ENCODE data around the gene ARF4.

ARF4 gene

GRCh38 chr3:57556459-57557084 is 40.6 kb downstream of the ARF4 start:
- H3K27ac ChIP-seq = peak overlapping the region; percentile 87
- TF ChIP-seq ZFX (IDR thresholded peaks at IDR 0.05) = peak; percentile 96
- no peak for TF ChIP-seq CTCF (conservative IDR thresholded peaks at IDR 0.05)

- peak; percentile 98; the same call in 1 of the 2 replicates for TF ChIP-seq ZFX (IDR thresholded peaks at IDR 0.05)
- no peak for TF ChIP-seq CTCF (conservative IDR thresholded peaks at IDR 0.05)
- H3K27ac ChIP-seq = peak within 1 kb of the TSS; percentile 87
Measured at GRCh38 chr3:57555738-57556458, 41.2 kb downstream of the ARF4 start, which contains the start of gene PDE12. Gene PDE12 (plus strand): TSS chr3:57556274. CDS start chr3:57556380, 106 bp downstream.

GRCh38 chr3:57555306-57555705 is 41.8 kb downstream of the ARF4 start:
- peak overlapping the region; percentile 87 for H3K27ac ChIP-seq
- no peak for TF ChIP-seq ZFX (IDR thresholded peaks at IDR 0.05)

- no peak overlapping the region for H3K27ac ChIP-seq
- TF ChIP-seq CTCF (conservative IDR thresholded peaks at IDR 0.05) = no peak
- no peak for TF ChIP-seq ZFX (IDR thresholded peaks at IDR 0.05)
Measured at GRCh38 chr3:57546616-57547015, 50.5 kb downstream of the ARF4 start.

GRCh38 chr3:57545636-57546268 is 51.4 kb downstream of the ARF4 start:
- H3K27ac ChIP-seq = no peak overlapping the region
- TF ChIP-seq CTCF (conservative IDR thresholded peaks at IDR 0.05) (no peak), ZFX (IDR thresholded peaks at IDR 0.05) (no peak)

- peak within 1 kb of the TSS; percentile 3; the same call in 1 of the 2 replicates for H3K27ac ChIP-seq
Measured at GRCh38 chr3:57544181-57545125, 52.7 kb downstream of the ARF4 start, which contains the start of gene DNAH12. Gene DNAH12 (minus strand): TSS chr3:57544344. CDS start chr3:57542870, 1,474 bp downstream.

More at GRCh38 chr3:57544181-57545125, 52.7 kb downstream of the ARF4 start, which contains the start of gene DNAH12:
- TF ChIP-seq CTCF (conservative IDR thresholded peaks at IDR 0.05) = no peak
- no peak for TF ChIP-seq ZFX (IDR thresholded peaks at IDR 0.05)
